HG03565 (cell line): ENCODE results near the gene DNAJB7.
A peak's percentile ranks its signal among the peaks of the same experiment; 100 is the strongest.
"Not testable (repeated sequence)": the region's sequence is repeated elsewhere in the genome, so short reads cannot be mapped to it uniquely, and the experiment has no call there.

ENCODE experiments used
- ATAC-seq: cut with Tn5 transposase; IDR thresholded peaks from one replicate; pipeline ENCODE4 v1.9.1; 2021; ENCODE audit warnings: mild to moderate bottlenecking, moderate library complexity; ENCODE audit not compliant: unreplicated experiment

Gene DNAJB7

GRCh38 chr22:40845816-40846215 is 16.1 kb downstream of the DNAJB7 start:
- ATAC-seq, result not testable (repeated sequence)

- no peak for ATAC-seq
These were observed 17.0 kb downstream of the DNAJB7 start for GRCh38 chr22:40844951-40845350.

- ATAC-seq, result no peak
These were observed 23.4 kb downstream of the DNAJB7 start for GRCh38 chr22:40838486-40838885.

GRCh38 chr22:40834619-40835018 is 27.3 kb downstream of the DNAJB7 start:
- no peak for ATAC-seq

GRCh38 chr22:40829131-40829530 is 32.8 kb downstream of the DNAJB7 start:
- no peak for ATAC-seq

GRCh38 chr22:40826984-40827741 is 34.8 kb downstream of the DNAJB7 start:
- no peak for ATAC-seq

- not testable (repeated sequence) for ATAC-seq
These were observed 35.6 kb downstream of the DNAJB7 start for GRCh38 chr22:40826292-40826691.

GRCh38 chr22:40823426-40823825 is 38.5 kb downstream of the DNAJB7 start:
- no peak for ATAC-seq

GRCh38 chr22:40819599-40820140 is 42.2 kb downstream of the DNAJB7 start:
- ATAC-seq, result no peak

DNA sequence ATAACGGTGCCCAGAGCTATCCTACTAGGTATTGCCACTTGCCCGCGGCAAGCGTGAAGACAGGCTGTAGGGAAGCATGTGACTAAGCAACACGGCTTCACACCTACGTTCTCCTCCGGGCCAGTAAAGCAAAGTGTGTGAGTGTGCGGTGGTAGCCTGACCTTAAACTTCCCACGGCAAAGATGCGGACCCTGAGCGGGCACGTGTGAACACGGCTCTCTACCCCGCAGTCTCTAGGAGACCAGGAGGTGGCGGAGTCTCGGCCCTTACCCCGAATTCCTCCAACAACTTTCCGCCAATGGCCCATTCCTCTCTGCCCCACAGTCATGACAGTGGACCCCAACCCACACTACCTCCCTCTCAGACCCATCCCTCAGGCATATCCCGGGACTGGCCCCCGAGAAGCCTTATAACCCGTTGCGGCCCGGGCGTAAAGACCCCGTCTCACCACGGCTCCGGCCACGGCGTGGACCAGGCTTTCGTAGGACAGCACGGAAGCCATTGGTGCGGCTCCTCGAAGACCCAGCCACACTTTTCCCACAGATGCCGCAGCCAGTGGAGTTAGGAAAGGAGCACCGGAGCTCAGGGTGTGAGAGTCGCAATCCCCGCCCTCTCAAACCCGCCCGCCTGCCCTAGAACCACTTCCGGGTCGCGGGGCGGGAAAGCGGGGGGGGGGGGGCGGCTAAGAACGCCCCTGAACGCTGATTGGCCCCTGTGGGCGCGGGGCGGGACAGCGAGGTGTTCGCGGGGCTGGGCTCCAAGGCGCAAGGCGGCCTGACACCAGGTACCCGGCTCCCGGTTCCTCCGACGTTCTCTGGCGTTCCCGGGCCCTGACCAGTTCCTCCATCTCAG is 42.9 kb downstream of the DNAJB7 start, which contains the start of gene SLC25A17:
Gene SLC25A17 (minus strand): TSS at position 600 of the 852 bp plus-strand sequence. CDS start 98 bp downstream, at position 502.
- peak; percentile 62 for ATAC-seq

- no peak for ATAC-seq
These were observed 43.6 kb downstream of the DNAJB7 start for GRCh38 chr22:40818192-40818746.

- no peak for ATAC-seq
These were observed 44.2 kb downstream of the DNAJB7 start for GRCh38 chr22:40817737-40818136.

DNA sequence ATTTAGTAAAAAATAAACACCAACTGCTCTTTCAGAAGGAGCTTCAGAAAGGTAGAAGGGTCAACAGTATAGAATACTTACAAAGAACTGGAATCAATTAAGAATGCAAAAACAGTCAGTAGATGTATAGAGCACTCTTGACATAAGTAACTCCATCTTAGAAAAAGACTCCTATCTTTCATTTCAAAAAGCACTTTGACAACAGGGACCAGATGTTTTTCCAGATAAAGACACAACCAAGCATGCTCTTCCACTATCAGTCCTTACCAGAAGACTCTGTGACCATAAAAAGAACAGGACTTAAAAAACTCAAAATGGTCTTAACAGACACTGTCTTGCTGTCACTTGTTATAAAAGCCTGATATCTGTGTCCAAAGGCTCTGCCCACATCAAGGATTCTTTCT is 48.0 kb downstream of the DNAJB7 start:
- ATAC-seq, result no peak
